ENCODE data around the gene MOB3B.

DNA sequence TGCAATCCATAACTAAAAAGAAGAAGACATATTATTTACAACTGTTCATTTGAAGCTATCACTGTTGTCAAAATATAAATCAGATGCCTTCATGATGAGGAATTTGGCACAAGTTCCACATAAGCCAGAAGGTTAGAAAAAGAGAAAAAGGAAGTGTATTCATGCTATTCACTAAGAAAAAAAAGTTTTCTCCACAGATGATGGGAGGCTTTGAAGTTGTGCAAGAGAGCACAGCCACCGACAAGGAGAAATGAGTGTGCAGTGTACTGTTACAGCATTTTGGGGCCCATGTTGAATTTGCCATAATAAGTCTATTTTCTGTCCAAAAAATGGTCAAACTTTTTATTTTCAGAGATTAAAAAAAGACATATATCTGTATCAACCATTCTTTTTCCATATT lies 38.5 kb downstream of the MOB3B start:
- TF ChIP-seq, protein P1, sequence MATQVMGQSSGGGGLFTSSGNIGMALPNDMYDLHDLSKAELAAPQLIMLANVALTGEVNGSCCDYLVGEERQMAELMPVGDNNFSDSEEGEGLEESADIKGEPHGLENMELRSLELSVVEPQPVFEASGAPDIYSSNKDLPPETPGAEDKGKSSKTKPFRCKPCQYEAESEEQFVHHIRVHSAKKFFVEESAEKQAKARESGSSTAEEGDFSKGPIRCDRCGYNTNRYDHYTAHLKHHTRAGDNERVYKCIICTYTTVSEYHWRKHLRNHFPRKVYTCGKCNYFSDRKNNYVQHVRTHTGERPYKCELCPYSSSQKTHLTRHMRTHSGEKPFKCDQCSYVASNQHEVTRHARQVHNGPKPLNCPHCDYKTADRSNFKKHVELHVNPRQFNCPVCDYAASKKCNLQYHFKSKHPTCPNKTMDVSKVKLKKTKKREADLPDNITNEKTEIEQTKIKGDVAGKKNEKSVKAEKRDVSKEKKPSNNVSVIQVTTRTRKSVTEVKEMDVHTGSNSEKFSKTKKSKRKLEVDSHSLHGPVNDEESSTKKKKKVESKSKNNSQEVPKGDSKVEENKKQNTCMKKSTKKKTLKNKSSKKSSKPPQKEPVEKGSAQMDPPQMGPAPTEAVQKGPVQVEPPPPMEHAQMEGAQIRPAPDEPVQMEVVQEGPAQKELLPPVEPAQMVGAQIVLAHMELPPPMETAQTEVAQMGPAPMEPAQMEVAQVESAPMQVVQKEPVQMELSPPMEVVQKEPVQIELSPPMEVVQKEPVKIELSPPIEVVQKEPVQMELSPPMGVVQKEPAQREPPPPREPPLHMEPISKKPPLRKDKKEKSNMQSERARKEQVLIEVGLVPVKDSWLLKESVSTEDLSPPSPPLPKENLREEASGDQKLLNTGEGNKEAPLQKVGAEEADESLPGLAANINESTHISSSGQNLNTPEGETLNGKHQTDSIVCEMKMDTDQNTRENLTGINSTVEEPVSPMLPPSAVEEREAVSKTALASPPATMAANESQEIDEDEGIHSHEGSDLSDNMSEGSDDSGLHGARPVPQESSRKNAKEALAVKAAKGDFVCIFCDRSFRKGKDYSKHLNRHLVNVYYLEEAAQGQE (IDR thresholded peaks at IDR 0.05), result no peak
- TF ChIP-seq SMC3 (IDR thresholded peaks at IDR 0.05), result no peak
